CD4-positive, alpha-beta T cell (primary cell): ENCODE measurements around the gene BDH1. TPM values are rescaled to one million over a fixed set of nuclear protein-coding genes. Genes with fewer than 3 reads are reported as not detected.

Experiments
- ATAC-seq: fragments of 200-7000 bp; cut with Tn5 transposase; one replicate; pipeline ENCODE4 v1.10.0; 2022; ENCODE audit warnings: mild to moderate bottlenecking; ENCODE audit not compliant: poor library complexity
- CTCF ChIA-PET: fragments of 350-600 bp; sonication (Branson Sonifier 250); formaldehyde crosslinking; loops from one replicate; lab custom pipeline; 2021; ENCODE audit warnings: antibody characterized with exemption, inconsistent platforms; lab: Charles Lee
- POLR2A ChIA-PET: fragments of 350-600 bp; sonication (Branson Sonifier 250); formaldehyde crosslinking; loops from one replicate; lab custom pipeline; 2021; ENCODE audit warnings: antibody characterized with exemption, inconsistent platforms; lab: Charles Lee
- DNase-seq, 14 experiments: peaks; one replicate each; pipeline ENCODE4 v3.0.0-alpha.2; 2013 to 2020; ENCODE audit warnings: mixed read lengths in 2 of 14
- H3K27ac ChIP-seq, 2 donors: one replicate each; pipeline versions ENCODE4 v1.5.1 to v1.7.0; 2013; ENCODE audit warnings: low read length in 2 of 2, low read depth in 1 of 2, mild to moderate bottlenecking in 1 of 2
- H3K27me3 ChIP-seq, 2 experiments: 1 replicate in 1 of 2; 2 replicates in 1 of 2; pipeline versions ENCODE4 v1.6.1 to v1.7.0; 2013; ENCODE audit warnings: low read length in 2 of 2, control low read depth in 1 of 2, mild to moderate bottlenecking in 1 of 2, moderate library complexity in 1 of 2; ENCODE audit not compliant: insufficient read depth in 2 of 2, control insufficient read depth in 1 of 2
- H3K36me3 ChIP-seq: one replicate; pipeline ENCODE4 v1.6.1; 2013; ENCODE audit warnings: low read length, control low read depth; ENCODE audit not compliant: insufficient read depth
- H3K4me1 ChIP-seq: one replicate; pipeline ENCODE4 v1.6.1; 2013; ENCODE audit warnings: low read length, control low read depth; ENCODE audit not compliant: insufficient read depth
- H3K4me3 ChIP-seq: one replicate; pipeline ENCODE4 v1.5.1; 2013; ENCODE audit warnings: mild to moderate bottlenecking, low read length, moderate library complexity
- H3K9me3 ChIP-seq, 2 experiments: 1 replicate in 1 of 2; 2 replicates in 1 of 2; pipeline versions ENCODE4 v1.6.1 to v1.7.0; 2013; ENCODE audit warnings: low read length in 2 of 2, mild to moderate bottlenecking in 2 of 2, control low read depth in 1 of 2, moderate library complexity in 1 of 2; ENCODE audit not compliant: control insufficient read depth in 1 of 2, insufficient read depth in 1 of 2
- H3K27ac Mint-ChIP-seq: one replicate; pipeline ENCODE4 v1.8.0; 2020; ENCODE audit warnings: mixed read lengths
- H3K27me3 Mint-ChIP-seq: one replicate; pipeline ENCODE4 v1.8.0; 2021; ENCODE audit warnings: mixed read lengths
- H3K36me3 Mint-ChIP-seq: one replicate; pipeline ENCODE4 v1.8.0; 2021; ENCODE audit warnings: low read depth, mixed read lengths
- H3K4me1 Mint-ChIP-seq: one replicate; pipeline ENCODE4 v1.8.0; 2021; ENCODE audit warnings: low read depth, mixed read lengths
- H3K4me3 Mint-ChIP-seq: one replicate; pipeline ENCODE4 v1.8.0; 2020; ENCODE audit warnings: mild to moderate bottlenecking, mixed read lengths
- H3K9me3 Mint-ChIP-seq: one replicate; pipeline ENCODE4 v1.8.0; 2020; ENCODE audit warnings: mixed read lengths
- intact Hi-C, 2 experiments: fragments of 100-400 bp; cut with DNase I in 1 of 2; cut with micrococcal nuclease in 1 of 2; formaldehyde crosslinking; loops; one replicate each; pipeline versions ENCODE4 v1.15.1 to v1.9.0; 2023 to 2025; cut with DNase I, micrococcal nuclease
- total RNA-seq, 174 experiments: library from RNA in 2 of 174; stranded (reverse) in 2 of 174; gene quantifications; one replicate each; pipeline ENCODE4 v1.2.3 and lab custom pipeline; 2021 to 2026
- TF ChIP-seq, protein P1 (sequence below): fragments of 200-600 bp; IDR thresholded peaks from one replicate; pipeline ENCODE4 v1.8.0; 2022; ENCODE audit warnings: antibody characterized with exemption, mild to moderate bottlenecking

Gene BDH1
- total RNA-seq, 2 experiments from 2014 or later: 17.7 to 22.2 TPM

DNA sequence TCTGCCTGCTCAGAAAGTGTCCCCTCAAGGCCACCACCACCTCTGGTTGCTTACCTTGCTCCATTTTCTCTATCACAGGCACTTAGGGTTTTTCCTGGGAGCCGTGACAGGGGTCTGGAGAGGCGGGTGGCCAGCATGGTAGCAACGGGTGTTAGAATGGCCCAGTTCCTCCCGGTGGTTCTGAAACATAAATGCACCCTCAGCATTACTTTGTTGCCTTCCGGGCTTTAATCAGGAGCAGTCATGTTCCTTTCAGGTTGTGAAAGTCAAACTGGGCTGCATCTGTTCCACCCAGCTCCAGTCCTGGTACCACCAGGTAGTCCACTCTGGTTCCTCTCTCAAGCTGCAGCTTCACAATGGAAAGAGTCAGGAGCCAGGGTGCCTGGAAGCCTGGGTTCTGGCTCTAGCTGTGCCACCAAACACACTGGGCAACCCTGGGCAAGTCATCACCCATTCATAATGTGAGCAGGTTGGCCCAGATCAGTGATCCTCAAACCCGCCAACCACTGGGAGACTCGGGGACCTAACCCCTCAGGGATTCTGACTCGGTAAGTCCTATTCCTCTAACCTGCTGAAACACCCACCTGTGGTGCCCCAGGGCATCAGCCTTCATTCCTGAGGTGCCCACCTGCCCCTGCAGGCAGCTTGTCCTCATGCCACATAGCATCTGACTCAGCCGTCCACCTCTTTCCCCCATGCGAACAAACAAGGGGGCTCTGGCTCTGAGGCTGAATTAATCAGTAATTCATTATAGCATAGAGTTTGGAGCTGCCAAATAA lies 9.3 kb downstream of the BDH1 start:
- H3K27me3 Mint-ChIP-seq: no peaks in the 10 kb centered on the region
- no peak overlapping the region for H3K4me3 Mint-ChIP-seq
- ChIA-PET CTCF (no interaction called here), POLR2A (no interaction called here)
- Histone ChIP-seq H3K27ac (no peak overlapping the region), H3K27me3 (no peaks in the 10 kb centered on the region), H3K36me3 (peaks cover 34% of the 10 kb centered on the region), H3K4me1 (no peaks in the 10 kb centered on the region), H3K4me3 (no peak overlapping the region), H3K9me3 (no peaks in the 10 kb centered on the region)
- no peak for DNase-seq
- ATAC-seq: no peak
- no peak overlapping the region for H3K27ac Mint-ChIP-seq
- H3K36me3 Mint-ChIP-seq: peaks cover 52% of the 10 kb centered on the region
- intact Hi-C loops: no loop called here
- H3K4me1 Mint-ChIP-seq: peaks cover 6% of the 10 kb centered on the region
- TF ChIP-seq, protein P1, sequence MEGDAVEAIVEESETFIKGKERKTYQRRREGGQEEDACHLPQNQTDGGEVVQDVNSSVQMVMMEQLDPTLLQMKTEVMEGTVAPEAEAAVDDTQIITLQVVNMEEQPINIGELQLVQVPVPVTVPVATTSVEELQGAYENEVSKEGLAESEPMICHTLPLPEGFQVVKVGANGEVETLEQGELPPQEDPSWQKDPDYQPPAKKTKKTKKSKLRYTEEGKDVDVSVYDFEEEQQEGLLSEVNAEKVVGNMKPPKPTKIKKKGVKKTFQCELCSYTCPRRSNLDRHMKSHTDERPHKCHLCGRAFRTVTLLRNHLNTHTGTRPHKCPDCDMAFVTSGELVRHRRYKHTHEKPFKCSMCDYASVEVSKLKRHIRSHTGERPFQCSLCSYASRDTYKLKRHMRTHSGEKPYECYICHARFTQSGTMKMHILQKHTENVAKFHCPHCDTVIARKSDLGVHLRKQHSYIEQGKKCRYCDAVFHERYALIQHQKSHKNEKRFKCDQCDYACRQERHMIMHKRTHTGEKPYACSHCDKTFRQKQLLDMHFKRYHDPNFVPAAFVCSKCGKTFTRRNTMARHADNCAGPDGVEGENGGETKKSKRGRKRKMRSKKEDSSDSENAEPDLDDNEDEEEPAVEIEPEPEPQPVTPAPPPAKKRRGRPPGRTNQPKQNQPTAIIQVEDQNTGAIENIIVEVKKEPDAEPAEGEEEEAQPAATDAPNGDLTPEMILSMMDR: no peak
- no peaks in the 10 kb centered on the region for H3K9me3 Mint-ChIP-seq

DNA sequence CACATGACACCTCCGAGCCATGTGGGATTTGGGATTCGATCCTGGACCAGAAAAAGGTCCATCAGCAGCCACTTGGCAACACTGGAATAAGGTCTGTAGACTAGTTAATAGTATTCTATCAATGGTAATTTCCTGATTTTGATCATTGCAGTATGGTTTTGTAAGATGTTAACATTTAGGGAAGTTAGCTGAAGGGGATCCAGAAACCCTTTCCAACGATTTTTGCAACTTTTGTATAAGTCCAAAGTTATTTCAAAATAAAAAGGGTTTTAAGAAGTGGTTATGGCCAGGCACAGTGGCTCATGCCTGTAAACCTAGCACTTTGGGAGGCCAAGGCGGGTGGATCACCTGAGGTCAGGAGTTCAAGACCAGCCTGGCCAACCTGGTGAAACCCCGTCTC lies 10.2 kb downstream of the BDH1 start:
- TF ChIP-seq, protein P1: no peak
- ChIA-PET POLR2A (no interaction called here), CTCF (no interaction called here)
- Mint-ChIP-seq H3K36me3 (peaks cover 61% of the 10 kb centered on the region), H3K4me1 (no peaks in the 10 kb centered on the region), H3K9me3 (no peaks in the 10 kb centered on the region), H3K4me3 (no peak overlapping the region), H3K27me3 (no peaks in the 10 kb centered on the region), H3K27ac (no peak overlapping the region)
- H3K4me1 ChIP-seq: no peaks in the 10 kb centered on the region
- ATAC-seq (no peak), DNase-seq (no peak)
- intact Hi-C loops: no loop called here
- no peak overlapping the region for H3K27ac ChIP-seq
- no peaks in the 10 kb centered on the region for H3K9me3 ChIP-seq
- H3K27me3 ChIP-seq: no peaks in the 10 kb centered on the region
- H3K36me3 ChIP-seq: peaks cover 34% of the 10 kb centered on the region
- no peak overlapping the region for H3K4me3 ChIP-seq

DNA sequence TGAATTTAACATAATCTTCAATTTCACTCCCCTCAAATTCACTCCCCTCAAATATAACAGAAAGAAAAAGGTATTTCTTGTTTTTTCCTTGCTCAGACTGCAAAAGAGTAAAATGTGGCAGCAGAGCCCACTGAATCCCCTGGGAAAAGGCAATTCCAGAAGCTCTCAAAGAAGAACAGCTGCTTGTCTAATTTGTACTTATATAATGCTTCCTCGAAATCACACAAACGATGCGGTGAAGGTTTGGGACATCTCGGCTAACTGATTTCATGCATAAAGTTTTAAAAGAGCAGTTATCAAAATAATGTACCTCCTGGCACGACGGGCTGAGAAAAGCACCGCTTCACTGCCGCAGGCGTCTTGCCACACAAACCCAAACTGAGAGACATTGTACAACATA lies 10.7 kb downstream of the BDH1 start:
- ATAC-seq: no peak
- peaks cover 34% of the 10 kb centered on the region for H3K36me3 ChIP-seq
- intact Hi-C loops: no loop called here
- Mint-ChIP-seq H3K4me3 (no peak overlapping the region), H3K4me1 (no peaks in the 10 kb centered on the region), H3K36me3 (peaks cover 63% of the 10 kb centered on the region), H3K9me3 (no peaks in the 10 kb centered on the region), H3K27me3 (no peaks in the 10 kb centered on the region), H3K27ac (no peak overlapping the region)
- CTCF ChIA-PET: no interaction called here
- no peaks in the 10 kb centered on the region for H3K27me3 ChIP-seq
- H3K27ac ChIP-seq: no peak overlapping the region
- DNase-seq: no peak
- TF ChIP-seq, protein P1: no peak
- no peak overlapping the region for H3K4me3 ChIP-seq
- H3K9me3 ChIP-seq: no peaks in the 10 kb centered on the region
- no peaks in the 10 kb centered on the region for H3K4me1 ChIP-seq
- POLR2A ChIA-PET: no interaction called here
